ENCODE data around the gene INSR. TPM values are rescaled to one million over a fixed set of nuclear protein-coding genes. Genes with fewer than 3 reads are reported as not detected.
"Not testable (repeated sequence)": the region's sequence is repeated elsewhere in the genome, so short reads cannot be mapped to it uniquely, and the experiment has no call there.

The INSR gene
- total and polyA plus RNA-seq, 2 experiments from 2014 or later: 19.2 to 52.1 TPM

DNA sequence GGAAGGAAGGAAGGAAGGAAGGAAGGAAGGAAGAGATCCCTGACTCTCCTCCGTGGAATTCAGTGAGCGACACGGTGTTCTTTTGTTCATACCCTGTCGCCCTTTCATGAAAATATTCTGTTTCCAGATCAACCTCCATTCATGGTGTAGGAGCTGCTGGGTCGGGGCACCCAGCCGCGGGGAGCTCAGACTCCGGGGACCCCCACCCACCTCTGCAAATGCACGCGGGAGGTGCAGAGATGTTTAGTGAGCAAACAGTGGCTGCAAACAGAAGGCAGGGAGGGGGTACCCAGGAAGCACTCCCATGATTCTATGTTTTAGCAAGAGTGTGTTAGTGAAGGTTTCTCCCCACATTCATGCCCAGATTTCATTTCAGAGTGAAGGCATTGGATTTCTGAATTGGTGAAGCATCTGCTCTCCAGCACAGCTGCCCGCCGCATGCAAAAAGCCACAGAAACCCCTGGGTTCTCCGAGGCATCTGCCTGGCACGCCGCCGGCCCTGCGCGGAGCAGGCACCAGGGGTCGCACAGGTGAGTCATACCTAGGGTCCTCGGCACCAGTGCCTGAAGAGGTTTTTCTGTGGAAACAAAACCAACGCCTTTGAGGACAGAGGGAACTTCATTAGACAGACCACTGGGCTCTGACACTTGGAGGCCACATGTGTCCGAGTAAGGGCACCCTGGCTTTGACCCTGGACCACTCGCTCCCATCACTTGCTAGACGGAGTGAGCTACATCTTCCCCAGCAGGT lies 144.1 kb downstream of the INSR start:
- Histone ChIP-seq H3K27me3 (ENCODE audit: insufficient read depth) (no peaks in the 10 kb centered on the region), H3K4me3 (no peak overlapping the region), H3F3A (replicated peaks; ENCODE audit: low read depth) (no peaks in the 10 kb centered on the region), H2AFZ (no peak overlapping the region), H3K9me2 (ENCODE audit: insufficient read depth) (no peaks in the 10 kb centered on the region), H3K36me3 (ENCODE audit: insufficient read depth) (no peaks in the 10 kb centered on the region), H3K4me2 (no peak overlapping the region), H3K27ac (ENCODE audit: low read depth) (no peak overlapping the region), H4K20me1 (replicated peaks; ENCODE audit: insufficient read depth) (no peaks in the 10 kb centered on the region), H3K4me1 (ENCODE audit: insufficient read depth) (no peaks in the 10 kb centered on the region), H3K79me2 (replicated peaks; ENCODE audit: insufficient read depth) (no peaks in the 10 kb centered on the region)
- peak; percentile 41; the same call in 2 of the 3 replicates for ATAC-seq
- TF ChIP-seq, protein P1, sequence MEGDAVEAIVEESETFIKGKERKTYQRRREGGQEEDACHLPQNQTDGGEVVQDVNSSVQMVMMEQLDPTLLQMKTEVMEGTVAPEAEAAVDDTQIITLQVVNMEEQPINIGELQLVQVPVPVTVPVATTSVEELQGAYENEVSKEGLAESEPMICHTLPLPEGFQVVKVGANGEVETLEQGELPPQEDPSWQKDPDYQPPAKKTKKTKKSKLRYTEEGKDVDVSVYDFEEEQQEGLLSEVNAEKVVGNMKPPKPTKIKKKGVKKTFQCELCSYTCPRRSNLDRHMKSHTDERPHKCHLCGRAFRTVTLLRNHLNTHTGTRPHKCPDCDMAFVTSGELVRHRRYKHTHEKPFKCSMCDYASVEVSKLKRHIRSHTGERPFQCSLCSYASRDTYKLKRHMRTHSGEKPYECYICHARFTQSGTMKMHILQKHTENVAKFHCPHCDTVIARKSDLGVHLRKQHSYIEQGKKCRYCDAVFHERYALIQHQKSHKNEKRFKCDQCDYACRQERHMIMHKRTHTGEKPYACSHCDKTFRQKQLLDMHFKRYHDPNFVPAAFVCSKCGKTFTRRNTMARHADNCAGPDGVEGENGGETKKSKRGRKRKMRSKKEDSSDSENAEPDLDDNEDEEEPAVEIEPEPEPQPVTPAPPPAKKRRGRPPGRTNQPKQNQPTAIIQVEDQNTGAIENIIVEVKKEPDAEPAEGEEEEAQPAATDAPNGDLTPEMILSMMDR (conservative IDR thresholded peaks at IDR 0.05; ENCODE audit: low read depth in 2 of 2): peak in 1 of 2 experiments; percentile 31; a peak in 1 of 4 replicates
- TF ChIP-seq EZH2phosphoT487 (IDR thresholded peaks at IDR 0.05; ENCODE audit: unreplicated experiment) (no peak), NANOG (IDR thresholded peaks at IDR 0.05; ENCODE audit: borderline replicate concordance) (no peak)
- peak; percentile 29 for DNase-seq (ENCODE audit: low spot score)
- H3K4me1 Mint-ChIP-seq: no peaks in the 10 kb centered on the region
- H3K9me3 Mint-ChIP-seq: peaks cover 10% of the 10 kb centered on the region
- H3K27ac Mint-ChIP-seq: no peak overlapping the region
- H3K27me3 Mint-ChIP-seq (ENCODE audit: insufficient read depth, low read depth, poor library complexity): peaks cover 3% of the 10 kb centered on the region
- no peak overlapping the region for H3K4me3 Mint-ChIP-seq
- H3K36me3 Mint-ChIP-seq (ENCODE audit: low read depth): peaks cover 32% of the 10 kb centered on the region

DNA sequence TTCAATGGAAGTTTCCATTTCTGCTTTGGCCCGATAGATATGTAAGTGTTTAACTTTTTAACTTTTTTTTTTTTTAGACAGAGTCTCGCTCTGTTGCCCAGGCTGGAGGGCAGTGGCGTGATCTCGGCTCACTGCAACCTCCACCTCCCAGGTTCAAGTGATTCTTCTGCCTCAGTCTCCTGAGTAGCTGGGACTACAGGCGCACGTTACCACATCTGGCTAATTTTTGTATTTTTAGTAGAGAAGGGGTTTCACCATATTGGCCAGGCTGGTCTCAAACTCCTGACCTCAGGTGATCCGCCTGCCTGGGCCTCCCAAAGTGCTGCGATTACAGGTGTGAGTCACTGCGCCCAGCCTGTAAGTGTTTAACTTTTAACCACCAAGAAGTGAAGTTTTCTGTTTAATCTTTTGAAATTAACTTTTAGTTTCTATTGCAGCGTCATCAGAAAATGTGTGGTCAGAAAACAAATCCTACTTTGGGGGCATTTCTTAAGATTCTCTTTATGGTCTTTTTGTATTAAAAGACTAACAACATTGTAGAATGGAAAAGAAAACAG lies 147.0 kb downstream of the INSR start:
- ATAC-seq; H3K4me3 Mint-ChIP-seq; H3K79me2 ChIP-seq (replicated peaks; ENCODE audit: insufficient read depth); H3K27me3 Mint-ChIP-seq (ENCODE audit: insufficient read depth, low read depth, poor library complexity); H3K4me1 ChIP-seq (ENCODE audit: insufficient read depth); H3F3A ChIP-seq (replicated peaks; ENCODE audit: low read depth); H3K9me3 Mint-ChIP-seq; H3K4me1 Mint-ChIP-seq; H2AFZ ChIP-seq; H3K36me3 ChIP-seq (ENCODE audit: insufficient read depth); H3K27me3 ChIP-seq (ENCODE audit: insufficient read depth); H3K27ac Mint-ChIP-seq; H3K4me3 ChIP-seq; H4K20me1 ChIP-seq (replicated peaks; ENCODE audit: insufficient read depth); H3K4me2 ChIP-seq; H3K9me2 ChIP-seq (ENCODE audit: insufficient read depth); H3K27ac ChIP-seq (ENCODE audit: low read depth); DNase-seq (ENCODE audit: low spot score): not testable (repeated sequence)
- peaks cover 33% of the 10 kb centered on the region for H3K36me3 Mint-ChIP-seq (ENCODE audit: low read depth)

DNA sequence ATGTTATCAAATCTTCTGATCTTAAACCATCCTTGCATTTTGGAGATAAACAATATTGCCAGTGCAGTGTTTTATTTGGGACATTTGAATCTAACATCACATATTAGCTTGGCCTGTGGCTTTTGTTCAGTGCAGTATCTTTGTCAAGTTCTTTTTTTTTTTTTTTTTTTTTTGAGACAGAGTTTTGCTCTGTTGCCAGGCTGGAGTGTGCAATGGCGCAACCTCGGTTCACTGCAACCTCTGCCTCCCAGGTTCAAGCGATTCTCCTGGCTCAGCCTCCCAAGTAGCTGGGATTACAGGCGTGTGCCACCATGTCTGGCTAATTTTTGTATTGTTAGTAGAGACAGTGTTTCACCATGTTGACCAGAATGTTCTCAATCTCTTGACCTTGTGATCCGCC lies 148.1 kb downstream of the INSR start:
- not testable (repeated sequence) for H3K4me3 ChIP-seq; H3K4me3 Mint-ChIP-seq; H3K27ac Mint-ChIP-seq; H3K4me2 ChIP-seq; H3K4me1 ChIP-seq (ENCODE audit: insufficient read depth); H3K27me3 Mint-ChIP-seq (ENCODE audit: insufficient read depth, low read depth, poor library complexity); DNase-seq (ENCODE audit: low spot score); H3K27ac ChIP-seq (ENCODE audit: low read depth); H3K4me1 Mint-ChIP-seq; H3K27me3 ChIP-seq (ENCODE audit: insufficient read depth); H3K9me2 ChIP-seq (ENCODE audit: insufficient read depth); H2AFZ ChIP-seq; H3F3A ChIP-seq (replicated peaks; ENCODE audit: low read depth); H3K9me3 Mint-ChIP-seq; H4K20me1 ChIP-seq (replicated peaks; ENCODE audit: insufficient read depth); ATAC-seq; H3K36me3 ChIP-seq (ENCODE audit: insufficient read depth); H3K79me2 ChIP-seq (replicated peaks; ENCODE audit: insufficient read depth)
- H3K36me3 Mint-ChIP-seq (ENCODE audit: low read depth): peaks cover 42% of the 10 kb centered on the region
